HG03095 (cell line): ENCODE data around the gene ULK3.

ENCODE experiments used
- ATAC-seq: cut with Tn5 transposase; IDR thresholded peaks from one replicate; pipeline ENCODE4 v1.9.1; 2021; ENCODE audit warnings: moderate library complexity; ENCODE audit not compliant: unreplicated experiment

The ULK3 gene

DNA sequence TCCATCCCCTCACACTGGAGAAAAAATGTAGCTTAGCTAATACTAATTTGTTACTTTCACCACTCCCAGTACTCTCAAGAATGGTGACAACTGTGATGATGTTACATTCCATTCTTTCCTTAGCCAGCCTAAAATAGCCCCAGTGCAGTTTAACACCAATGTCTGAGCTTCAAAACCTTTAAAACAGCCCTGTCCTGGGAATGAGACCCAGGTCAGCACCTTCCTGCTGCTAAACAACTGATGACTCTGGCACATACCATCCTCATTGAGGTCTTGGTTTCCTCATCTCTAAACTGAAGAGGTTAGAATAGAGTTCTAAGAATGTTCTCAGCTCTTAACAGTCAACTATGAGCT lies 26.4 kb upstream of the ULK3 start:
- ATAC-seq, result no peak

DNA sequence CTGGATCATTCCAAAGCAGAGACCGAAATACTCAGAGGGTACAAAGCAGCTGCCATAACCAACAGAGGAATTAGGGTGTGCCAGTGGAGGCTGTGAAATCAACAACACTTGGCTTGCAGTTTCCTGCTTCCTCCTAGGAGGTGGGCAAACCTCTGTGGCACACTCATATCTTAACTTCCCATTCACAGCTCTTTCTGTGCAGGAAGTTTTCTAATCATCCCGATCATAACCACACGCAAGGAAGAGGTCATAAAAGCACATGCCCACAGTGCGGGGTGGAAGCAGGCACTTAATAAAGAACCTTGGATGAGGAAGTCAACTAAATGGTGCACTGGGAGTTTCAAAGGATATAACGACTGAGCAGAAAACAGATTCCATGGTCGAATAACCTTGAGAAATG lies 25.1 kb upstream of the ULK3 start:
- ATAC-seq, result no peak

DNA sequence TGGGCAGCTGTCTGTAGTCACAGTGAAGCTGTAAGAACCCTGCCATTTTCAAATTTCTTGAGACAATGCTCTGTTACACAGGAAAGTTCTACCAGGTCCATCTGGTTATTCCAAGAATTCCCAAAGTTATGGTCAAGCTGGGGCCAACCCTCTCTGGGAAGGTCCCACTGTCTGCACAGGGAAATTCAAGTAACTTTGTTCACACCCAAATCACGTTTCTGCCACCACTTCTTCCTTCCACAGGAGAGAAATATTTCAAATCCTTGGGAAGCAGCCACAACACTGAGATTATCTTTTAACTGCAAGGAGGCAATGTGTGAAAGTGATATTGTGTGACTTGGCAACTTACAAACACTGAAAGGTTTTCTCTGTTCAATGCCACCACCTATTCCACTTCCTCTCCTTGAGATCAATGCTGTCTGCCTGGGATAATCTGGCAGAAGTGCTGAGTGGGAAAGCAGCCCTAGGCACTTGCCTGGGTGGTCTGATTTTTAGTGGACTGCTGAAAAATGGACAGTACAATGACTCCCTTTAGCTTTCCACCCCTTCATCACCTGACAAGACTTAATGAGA lies 24.6 kb upstream of the ULK3 start:
- ATAC-seq, result no peak

DNA sequence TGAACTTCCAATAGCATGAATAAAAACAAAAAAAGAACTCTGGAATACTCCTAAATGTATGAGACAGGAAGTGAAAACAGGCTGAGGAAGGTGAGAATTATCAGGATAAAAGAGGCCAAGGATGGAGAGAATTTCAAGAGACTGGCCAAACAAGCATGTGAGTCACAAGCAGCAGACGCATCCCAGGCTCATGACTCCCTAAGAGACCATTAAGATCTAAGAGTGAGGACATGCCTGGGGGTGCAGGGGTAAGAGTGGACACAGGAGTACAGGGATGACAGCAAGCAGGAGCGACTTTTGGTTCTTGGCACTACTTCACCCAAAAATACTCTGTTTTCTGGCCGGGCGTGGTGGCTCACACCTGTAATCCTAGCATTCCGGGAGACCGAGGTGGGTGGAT lies 23.1 kb upstream of the ULK3 start:
- no peak for ATAC-seq

DNA sequence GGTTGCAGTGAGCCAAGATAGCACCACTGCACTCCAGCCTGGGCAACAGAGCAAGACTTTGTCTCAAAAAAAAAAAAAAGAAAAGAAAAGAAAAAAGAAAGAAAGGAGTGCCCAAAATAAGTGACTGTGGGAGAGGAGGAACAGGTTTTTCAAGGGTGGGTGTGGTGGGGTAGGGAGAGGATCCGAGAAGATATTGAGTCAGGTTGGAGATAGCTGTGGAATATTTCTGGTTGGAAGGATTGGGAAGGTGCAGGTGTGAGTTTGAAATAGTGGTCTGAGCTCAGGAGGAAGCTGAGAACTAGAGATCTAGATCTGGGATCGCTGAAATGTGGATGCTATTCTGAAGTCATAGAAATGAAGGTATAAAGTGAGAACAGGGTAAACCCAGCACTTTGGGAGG lies 22.4 kb upstream of the ULK3 start:
- no peak for ATAC-seq

DNA sequence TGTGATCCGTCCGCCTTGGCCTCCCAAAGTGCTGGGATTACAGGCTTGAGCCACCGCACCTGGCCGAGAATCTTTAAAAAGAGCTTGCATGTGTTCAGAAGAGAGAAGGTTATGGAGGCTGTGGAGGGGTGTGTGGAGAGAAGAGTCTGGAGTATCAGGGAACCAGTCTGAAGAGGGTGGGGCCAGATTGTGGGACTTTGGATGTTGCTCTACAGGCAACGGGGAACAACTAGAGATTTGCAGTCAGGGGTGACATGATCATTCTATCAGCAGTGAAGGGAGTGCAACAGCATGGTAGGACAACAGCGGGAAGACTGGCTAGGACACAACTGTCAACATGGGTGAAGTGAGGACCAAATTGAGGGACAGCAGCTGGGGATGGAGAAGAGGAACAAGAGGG lies 21.3 kb upstream of the ULK3 start:
- no peak for ATAC-seq

DNA sequence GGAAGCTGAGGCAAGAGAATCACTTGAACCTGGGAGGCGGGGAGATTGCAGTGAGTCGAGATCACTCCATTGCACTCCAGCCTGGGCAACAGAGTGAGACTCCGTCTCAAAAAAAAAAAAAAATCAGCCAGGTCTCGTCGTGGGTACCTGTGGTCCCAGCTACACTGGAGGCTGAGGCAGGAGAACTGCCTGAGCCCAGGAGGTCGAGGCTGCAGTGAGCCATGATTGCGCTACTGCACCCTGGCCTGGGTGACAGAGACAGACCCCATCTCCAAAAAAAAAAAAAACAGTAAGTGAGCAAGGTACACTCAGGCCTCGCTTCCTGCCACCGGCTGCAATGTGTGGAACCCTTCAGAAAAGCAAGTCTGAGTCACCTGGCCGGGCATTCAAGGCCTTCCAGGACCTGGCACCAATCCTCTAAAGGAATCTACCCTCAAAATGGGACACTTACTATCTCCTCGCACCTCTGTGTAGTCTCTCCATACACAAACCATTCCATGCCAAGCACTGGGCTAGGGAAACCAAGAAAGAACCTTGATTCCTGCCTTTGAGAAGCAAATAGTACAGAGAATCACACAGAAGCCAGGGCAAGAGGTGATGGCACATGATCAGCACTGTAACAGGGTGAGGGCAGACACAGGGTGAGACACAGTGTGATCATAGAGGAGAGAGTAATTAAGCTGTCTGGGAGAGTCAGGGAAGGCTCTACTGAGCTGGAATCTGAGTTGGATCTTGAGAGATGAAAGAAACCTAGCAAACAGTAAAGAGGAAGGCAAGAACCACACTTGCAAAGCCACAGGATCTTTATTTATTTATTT lies 20.5 kb upstream of the ULK3 start:
- no peak for ATAC-seq

DNA sequence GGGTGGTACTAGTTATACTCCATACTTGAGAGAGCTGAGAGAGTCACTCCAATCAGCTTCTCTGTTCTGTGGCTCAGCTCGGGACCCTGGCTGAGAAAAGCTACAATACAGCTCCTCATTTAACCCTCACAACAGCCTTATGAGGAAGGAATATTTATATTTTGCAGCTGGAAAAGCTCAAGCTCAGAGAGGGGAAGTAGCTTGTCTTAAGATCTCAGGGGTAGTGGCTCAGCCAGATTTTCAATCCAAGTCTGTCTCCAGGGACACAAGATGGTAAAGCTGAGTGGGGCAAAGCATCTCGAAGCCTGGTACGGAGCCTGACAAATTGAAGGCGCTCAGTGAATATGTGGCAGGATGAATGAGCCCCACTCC lies 15.4 kb upstream of the ULK3 start:
- ATAC-seq, result no peak

DNA sequence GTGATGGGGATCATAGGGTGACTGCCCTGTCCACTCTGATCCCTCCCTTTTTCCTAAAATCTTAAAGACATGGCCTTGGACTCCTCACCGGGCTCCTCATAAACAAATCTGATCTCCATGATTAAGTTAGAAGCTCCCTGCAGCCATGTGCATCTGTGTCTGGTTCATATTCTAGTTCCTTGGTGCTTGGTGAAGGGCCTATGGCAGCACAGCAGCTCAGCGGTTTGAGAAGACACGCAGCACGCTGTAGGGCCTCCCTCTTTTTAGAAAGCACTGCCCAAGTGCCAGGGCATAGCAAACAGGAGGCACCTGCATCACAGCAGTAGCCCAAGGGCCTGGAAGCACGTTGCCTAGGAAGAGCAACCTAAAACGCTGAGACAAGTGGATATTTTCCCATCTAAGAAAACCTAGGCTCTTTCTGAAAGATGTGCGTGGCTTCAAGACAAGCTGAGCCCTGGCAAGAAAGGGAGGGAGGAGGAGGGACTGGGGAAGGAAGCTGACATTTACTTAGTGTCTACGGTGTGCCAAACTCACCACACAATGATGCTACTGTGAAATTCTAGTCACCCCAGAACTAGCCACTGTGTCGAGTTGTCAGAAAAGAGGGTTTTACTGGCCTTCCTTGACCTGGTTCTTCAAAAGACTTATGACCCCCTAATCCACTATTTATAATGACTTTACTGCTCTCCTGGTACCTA lies 14.9 kb upstream of the ULK3 start:
- peak; percentile 4 for ATAC-seq

DNA sequence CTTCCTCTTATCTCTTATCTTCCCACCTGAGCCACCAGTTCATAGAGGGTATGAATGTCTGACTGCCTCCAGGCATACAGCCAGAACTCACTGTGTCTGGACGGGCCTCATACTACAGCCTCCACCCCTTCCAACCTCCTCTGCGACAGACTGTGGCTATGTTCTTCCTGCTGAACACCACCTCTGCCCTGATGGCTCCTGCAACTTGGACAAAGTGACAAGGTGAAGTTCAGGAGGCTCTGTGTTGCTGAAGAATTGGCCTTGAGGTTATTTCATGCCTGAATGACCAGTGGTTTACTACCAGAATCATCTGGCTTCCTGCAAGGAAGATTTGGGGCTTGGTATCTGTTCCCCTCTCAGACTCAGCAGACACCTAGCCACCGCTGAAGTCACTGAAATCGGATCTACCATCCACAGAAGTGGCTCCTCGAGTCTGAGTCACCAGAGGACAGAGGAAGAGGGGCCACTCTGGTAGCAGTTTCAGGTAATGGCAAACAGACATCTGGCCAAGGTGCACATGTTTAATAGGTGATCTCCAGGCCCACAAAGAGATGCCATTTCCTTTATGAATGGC lies 14.2 kb upstream of the ULK3 start:
- ATAC-seq, result peak; percentile 72

DNA sequence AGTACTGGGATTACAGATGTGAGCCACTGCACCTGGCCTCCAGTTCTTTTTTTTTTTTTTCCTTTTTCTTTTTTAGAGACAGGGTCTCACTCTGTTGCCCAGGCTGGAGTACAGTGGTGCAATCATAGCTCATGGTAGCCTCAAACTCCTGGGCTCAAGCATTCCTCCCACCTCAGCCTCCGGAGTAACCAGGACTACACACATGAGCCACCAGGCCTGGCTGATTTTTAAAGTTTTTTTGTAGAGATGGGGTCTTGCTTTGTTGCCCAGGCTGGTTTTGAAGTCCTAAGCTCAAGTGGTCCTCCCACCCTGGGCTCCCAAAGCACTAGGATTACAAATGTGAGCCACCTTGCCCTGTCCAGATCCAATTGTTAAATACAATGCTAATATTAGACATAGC lies 13.6 kb upstream of the ULK3 start:
- no peak for ATAC-seq

DNA sequence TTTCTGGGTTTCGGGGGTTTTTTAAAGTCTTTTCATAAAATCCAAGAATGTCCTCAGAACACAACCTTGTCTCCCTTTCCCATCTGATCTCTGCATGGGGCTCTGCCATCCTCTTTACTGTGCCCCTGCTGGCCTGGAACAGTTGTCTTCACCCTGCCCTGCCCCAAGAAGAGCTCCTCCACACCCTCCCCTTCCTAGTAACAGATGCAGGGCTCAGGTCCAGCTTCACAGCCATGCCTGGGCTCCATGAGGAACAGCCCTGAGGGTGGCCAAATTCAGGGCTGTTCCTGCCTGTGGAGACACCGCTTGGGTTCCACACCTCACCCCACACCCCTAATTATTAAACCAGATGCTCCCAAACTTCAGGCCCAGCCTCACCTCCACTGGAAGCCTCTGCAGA lies 12.9 kb upstream of the ULK3 start:
- ATAC-seq, result no peak

DNA sequence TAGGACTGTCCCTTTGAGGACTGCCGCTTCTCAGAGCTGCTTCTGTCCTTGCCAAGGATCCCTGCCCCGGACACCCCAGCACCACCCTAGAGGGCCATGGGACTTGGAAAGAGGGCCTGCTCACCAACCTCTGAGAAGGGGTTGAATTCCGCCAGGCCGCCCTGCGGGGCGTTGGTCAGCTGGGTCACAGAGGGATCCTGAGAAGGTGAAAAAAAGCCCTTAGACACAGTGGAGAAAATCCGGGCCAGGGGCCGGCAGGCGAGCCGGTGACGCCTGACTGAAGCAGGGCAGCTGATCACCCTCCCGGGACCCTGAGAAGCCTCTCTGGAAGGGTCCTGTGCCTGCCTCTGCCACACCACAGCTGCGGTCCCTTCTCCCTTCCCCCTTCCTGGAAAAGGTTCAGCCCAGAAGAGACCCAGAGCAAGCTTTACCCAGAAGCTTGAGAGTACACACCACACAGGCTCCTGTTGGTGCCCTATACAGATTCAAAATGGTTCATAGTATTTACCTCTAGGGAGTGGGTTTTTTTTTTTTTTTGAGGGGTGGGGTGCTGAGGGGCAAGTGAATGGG lies 11.6 kb upstream of the ULK3 start:
- no peak for ATAC-seq

DNA sequence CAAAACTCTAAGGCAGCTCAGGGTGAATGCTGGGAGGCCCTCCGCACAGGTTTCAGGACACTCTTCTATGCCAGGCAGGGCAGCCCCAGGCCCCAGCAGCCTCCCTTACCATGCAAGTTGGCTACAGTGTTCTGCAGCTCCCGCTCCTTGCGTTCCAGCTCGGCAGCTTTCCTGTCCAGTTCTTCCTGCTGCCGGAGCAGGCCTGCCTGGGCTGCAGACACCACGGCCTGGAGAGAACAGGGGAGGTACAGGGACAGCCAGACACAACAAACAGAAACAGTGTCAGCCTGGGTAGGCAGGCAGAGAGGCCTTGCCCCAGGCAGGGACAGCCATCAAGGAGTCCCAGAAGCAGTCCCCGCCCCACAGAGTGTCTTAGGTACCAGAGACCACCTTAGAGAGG lies 9.0 kb upstream of the ULK3 start:
- no peak for ATAC-seq

DNA sequence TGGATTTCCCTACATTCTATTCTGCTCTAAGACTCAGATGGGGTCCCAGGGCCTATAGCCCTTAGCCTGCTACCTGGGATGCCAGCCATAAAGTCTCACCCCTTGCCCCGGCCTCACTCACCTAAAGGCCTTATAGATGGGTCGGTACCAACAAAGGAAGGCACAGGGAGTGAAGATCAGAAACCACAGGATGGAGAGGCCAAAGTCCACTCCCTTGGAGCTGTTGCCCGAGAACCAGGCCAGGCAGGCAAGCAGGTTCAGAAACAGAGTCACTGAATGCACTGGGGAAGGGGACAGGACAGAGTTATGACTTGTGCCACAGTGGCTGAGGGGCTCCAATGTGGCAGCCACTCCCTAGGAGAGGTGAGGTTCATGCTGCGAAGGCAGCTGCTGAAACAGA lies 7.4 kb upstream of the ULK3 start:
- no peak for ATAC-seq

DNA sequence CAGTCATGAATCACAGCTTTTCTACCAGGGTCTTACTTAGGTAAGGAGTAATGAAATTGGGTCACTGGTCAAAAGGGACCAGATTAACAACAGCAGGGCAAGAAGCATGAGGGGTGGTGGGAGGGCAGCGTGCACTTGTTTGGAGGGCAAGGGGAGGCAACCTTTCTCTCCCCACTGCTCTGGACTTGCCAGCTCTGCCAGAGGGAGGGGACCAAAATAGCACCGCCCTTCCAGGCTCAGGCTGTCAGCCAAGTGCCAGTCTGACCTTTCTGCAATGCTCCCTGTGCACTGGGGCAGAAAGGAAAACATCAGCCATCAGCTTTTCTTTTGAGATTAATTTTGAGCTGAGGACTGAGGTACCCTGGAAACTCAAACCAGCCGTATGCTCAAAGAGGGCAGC lies 4.5 kb upstream of the ULK3 start:
- no peak for ATAC-seq

DNA sequence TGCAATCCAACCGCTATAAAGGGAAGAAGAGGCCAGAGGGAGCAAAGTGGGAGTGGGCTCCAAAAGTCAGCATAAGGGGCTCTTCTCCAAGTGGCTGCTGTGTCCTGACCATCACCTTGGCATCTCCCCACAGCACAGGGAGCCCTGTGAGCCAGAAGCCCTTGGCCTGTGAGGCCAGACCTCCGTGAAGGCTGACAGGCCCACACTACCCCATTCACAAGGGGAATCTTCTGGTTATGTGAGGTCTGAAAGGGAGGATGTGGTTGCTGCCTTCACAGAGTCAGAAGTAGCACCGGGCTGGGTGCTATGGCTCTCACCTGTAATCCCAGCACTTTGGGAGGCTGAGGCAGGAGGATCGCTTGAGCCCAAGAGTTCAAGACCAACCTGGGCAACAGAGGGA lies 2.6 kb upstream of the ULK3 start:
- no peak for ATAC-seq

DNA sequence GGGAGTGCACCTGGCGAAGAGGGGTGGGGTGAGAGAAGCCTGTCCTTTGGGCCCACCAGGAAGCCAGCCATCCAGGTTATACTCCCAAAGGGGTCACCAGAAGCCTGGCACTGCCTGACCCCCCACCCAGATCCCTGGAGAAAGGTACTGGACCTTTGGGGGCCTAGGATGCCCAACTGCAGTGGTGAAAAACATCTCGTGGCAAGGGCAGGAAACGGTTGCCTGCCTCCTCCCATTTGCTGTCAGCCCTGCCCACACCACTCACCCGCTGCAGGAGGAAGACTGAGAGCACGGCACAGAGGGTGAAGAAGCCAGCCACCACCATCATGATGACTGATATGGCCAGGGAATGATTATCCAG lies 2.2 kb upstream of the ULK3 start:
- no peak for ATAC-seq

DNA sequence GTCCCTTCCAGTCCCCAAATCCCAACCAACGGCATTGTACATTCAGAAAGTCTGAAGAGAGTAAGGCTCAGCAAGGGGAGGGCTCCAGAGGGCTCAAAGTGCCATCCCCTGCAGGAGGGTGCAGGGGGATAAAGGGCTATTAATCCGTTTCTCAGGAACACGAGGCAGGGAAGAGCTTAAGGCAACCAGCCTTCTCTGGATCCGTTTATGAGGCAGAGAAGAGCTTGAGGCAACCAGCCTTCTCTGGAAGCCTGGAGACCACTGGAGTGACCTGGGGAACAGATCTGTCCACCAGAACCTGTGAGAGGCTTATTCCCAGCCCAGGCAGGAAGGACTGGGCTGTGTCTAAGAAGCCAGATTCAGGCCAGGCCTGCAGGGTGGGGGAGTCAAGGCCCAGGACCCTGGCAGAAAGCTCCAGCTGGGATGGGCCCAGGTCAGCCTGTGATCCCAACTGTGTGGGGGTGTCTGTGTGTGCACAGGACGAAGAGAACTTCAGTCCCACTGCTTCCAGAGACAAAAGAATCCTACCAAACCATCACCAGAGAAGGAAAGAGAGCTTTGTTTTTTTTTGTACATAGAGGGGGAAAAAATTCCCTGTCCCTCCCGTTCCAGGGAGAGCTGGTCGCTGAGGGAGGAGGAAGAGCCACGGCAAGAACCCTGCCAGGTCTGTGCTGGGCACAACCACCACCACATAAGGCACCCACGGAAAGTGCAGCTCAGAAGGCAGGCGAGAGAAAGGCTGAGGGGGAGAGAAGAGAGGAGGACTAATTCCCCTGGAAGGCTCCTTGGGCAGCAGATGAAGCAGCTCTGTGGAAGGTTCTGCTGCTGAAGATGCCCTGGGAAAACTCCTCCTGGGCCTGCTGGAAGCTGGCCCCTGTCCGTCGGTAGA lies 1.6 kb upstream of the ULK3 start:
- ATAC-seq, result no peak

DNA sequence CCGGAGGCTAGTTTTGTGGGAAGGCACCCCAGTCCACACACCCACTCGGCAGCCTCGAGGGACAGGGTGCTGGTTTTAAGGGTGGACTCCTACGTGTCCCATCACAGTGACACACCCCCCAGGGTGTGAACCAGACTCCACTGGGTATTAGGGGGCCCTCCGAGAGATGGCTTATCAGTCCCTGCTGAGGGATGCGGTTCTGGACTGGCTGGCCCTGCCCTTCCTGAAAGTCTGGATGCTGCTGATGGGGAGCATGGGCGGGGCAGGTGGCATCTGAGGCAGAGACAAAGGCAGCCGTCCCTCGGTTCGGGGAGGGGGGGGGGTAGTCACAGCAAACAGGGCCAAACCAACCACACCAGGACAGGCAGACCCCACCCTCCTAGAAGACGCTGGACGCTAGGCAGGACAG lies 939 bp upstream of the ULK3 start:
- no peak for ATAC-seq

DNA sequence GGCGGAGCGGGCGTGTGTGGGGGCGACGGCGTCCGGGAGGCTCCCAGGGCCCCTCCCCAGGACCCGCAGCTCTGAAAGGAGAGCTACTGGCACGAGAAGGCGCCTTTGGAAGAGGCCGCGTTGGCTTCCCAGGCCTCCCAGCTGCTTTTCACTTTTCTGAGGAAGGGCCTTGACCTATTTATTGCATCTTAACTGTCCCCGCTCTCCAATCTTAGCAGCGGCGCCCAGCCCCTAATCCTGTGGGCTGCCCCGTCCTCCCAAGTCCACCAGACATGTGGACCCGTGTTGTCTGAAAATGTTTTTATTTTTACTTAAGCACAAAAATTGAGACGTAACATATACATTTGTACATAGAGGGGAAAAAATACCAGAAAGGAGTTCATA lies 481 bp upstream of the ULK3 start:
- no peak for ATAC-seq
